NCI-H2029 (cell line): ENCODE results near the gene KCNN3.

Source experiments
- DNase-seq: peaks from one replicate; lab custom pipeline; 2025; lab: John Stamatoyannopoulos, UW

Gene KCNN3

DNA sequence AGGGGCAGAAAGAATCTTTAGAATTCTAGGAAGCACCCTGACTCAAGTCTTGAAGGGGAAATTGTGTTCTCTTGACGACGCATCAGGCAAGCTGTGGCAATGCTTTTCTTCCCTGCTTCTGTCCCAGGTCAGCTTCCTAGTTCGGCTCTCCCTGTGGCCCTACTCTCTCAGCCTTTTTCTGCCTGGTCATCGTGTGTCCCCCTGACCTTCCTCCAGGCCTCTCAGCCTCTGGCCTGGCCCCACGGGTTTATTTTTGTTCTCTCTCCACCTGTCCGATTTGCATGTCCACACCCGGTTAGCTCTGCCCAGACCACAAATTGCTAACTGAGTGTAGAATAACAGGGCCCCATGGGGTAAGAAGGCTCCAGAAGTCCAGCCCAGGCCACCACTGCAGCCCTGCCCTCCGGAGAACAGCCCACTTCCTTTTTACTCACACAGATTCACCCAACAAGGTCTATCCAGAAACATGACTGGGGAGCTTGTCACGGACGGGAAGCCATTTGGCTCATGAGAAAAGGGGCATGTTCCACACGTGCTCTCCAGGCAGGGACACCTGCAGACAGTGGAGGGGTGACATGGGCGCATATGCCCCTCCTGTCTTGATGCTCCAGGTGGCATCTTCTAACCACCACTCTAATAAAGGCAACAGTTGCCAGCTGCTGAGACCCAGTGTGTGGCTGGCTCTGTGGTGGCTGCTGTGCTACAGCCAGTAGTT, 9.8 kb downstream of the KCNN3 start:
- no peak for DNase-seq

GRCh38 chr1:154859786-154860155, 10.3 kb downstream of the KCNN3 start:
- DNase-seq = no peak

- no peak for DNase-seq
Measured at GRCh38 chr1:154859151-154859785, 10.8 kb downstream of the KCNN3 start.

GRCh38 chr1:154857441-154858215, 12.5 kb downstream of the KCNN3 start:
- no peak for DNase-seq

- no peak for DNase-seq
Measured at GRCh38 chr1:154857022-154857421, 13.1 kb downstream of the KCNN3 start.

GRCh38 chr1:154856544-154856943, 13.5 kb downstream of the KCNN3 start:
- no peak for DNase-seq

DNA sequence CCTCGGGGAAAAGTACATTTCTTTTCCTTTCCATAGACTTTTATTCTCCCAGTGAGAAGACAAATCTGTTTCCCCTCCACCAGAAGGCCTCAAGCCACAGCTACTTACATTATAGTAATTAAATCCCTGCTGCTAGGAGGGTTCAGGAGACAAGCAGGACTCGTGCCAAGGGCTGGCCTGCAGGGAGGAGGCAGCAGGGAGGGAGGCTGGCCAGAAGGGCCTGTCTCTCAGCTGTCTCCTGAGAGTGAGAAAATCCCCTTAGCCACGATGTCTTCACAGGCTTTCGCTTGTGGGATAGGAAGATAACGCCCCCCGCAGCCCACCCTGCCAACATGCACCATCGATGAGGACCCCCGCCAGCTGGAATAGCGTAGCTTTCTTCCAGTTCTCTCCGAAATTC, 14.0 kb downstream of the KCNN3 start:
- DNase-seq = no peak

- no peak for DNase-seq
Measured at GRCh38 chr1:154855186-154855851, 14.8 kb downstream of the KCNN3 start.

- no peak for DNase-seq
Measured at GRCh38 chr1:154852845-154853244, 17.2 kb downstream of the KCNN3 start.

GRCh38 chr1:154851392-154852177, 18.5 kb downstream of the KCNN3 start:
- no peak for DNase-seq

DNA sequence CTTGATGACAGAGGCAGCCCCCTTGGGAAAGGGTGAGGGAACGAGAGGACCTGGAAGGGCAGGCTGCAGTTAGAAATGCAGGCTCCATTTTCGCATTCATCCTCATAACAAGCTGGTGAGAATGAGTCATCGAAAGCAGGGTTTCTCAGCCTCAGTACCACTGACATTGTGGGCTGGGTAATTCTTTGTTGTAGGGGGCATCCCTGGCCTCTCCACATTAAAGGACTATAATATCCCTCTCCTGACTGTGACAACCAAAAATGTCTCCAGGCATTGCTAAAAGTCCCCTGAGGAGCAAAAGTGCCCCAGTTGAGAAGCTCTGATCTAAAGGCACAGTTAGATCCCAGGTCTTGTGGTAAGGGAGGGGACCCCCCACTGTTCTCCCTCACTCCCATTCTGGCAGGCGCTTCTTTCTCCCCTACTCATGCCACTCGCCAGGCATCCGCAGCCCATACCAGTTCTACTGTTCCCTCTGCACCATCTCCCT, 20.4 kb downstream of the KCNN3 start:
- no peak for DNase-seq

DNA sequence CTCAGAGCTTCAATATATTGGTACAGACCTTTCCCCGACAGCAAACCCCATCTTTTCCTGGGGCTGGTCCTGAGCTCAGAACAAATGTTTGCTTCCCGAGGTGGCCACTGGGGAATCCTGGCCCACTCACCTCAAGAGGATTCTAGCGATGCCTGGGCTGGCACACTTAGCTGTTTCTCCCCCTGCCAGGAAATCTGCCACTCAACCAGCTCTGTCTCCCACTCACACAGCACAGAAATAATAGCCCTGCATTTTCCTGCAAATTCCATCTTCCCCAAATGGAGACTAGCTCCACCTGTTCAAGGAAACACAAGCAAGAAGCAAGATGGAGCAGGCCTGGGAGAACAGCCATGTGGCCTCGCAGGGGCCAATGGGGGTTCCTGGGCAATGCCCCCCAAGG, 21.1 kb downstream of the KCNN3 start:
- DNase-seq = no peak

DNA sequence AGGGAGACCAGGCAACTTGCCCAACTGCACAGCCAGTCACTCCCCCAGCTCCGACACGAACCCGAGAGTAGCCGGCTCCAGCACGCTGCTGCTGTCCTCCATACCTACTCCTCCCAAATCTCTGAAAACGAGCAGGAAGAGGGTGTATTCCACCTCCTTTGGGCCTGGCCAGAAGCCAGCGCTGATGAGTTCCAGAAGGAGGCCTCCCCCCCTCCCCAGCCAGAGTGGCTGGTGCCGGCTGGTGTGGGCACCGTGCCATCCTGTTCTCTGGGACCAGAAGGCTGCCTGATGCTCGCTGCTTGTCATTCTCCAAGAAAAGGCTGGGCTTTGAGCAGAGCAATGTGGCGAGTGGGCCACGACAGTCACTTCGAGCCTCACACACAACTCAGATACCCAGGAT, 22.2 kb downstream of the KCNN3 start:
- peak; percentile 56 for DNase-seq

DNA sequence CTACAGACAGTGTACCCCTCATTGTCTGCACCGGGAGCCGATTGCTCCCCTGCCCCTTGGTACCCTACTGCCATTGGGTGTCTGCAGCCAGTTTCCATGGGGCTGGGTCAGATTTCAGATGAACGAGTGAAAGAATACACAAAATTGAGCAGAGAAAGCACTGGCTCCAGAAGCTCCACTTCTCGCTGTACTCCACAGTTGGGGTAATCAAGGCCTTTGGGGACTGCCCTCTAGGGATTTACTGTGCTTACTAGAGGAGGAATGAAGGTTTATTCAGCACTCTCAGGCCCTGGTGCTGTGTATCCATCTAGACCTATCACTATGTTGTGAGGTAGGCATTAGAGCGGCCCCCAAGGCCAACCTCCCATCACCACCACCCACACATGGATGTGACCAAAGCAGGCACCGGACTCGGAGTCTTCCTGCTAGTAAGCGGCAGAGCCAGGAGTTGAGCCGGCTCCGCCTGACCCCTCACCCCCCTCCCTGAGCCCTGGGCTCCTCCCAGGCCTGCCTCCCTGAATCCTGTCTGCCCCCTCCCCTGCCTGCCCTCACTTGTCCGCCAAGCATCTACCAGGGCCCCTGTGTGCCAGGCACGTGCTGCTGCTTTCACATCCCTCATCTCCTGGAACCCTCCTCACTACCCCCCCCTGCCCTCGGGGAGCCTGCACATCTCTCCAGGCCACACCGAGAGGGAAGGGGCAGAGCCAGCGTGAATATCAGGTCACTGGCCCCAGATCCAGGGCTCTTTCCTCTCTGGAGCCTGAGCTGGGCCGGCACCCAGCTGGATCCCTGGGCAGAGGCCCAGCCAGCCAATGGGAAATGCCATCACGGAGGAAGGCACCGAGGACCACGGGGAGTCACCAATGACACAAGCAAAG, 23.3 kb downstream of the KCNN3 start:
- DNase-seq = no peak

GRCh38 chr1:154845879-154846278, 24.2 kb downstream of the KCNN3 start:
- no peak for DNase-seq

- DNase-seq = no peak
Measured at GRCh38 chr1:154845174-154845573, 24.9 kb downstream of the KCNN3 start.

DNA sequence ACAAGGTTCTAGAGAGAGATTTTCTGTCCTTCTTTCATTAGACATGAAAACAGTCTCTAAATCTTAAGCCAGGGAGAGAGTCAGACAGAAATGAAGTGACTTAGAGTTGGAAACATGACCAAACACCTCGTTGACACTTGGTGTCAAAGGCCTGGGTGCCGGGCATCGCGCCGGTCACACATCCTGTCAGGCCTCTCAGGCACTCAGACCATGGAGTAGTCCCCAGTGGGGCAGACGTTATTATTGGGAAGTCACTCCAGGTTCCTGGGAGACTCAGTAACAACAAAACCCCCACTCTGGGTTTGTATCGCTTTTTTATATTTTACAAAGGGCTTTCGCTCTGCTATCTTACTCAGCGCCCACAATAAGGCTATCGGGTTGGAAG, 25.8 kb downstream of the KCNN3 start:
- no peak for DNase-seq

DNA sequence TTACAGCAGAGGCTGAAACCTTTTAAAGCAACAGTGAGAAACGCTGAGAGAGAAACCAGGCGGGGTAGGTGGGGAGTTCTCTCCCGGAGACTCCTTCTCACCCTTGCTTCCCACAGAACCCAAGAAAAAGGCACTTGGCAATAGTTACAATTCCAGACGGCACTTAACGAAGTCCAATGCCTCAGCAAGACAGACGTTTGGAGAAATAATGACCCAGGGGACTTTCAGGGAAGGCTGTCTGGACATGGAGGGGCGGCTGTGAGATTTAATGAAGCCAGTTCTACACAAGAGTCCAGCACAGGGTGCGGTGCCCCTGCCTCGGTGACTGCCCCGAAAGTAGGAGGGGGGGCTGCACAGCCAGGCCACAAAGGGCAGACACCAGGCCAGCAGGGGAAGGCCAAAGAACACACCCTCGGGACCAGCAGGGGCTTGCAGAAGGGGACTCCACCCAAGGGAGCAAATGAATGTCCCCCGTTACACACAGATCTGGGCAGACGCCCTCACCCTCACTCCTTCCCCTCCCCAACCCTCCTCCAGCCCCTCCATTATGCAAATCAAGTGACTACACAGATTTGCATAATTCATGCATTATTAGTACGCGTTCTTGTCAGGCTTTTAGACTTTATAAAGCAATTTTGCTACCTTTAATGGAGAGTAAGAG, 26.3 kb downstream of the KCNN3 start:
- DNase-seq = no peak

DNA sequence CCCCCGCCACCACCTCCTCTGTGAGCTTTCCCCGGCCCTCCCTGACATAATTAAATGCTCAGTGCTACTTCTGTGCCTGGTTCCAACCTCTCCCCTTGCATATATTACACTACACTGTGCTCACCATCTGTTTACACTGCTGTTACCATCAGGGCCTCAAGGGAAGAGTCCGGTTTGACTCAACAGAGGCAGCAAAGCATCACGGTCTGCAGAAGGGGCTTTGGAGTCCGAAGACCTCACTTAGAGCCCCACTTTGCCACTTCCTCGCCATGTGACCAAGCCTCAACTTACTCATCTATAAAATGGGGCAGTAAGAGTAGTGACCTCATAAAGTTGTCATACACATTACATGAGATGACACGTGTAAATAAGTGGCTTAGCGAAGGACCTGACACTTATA, 27.4 kb downstream of the KCNN3 start:
- no peak for DNase-seq

DNA sequence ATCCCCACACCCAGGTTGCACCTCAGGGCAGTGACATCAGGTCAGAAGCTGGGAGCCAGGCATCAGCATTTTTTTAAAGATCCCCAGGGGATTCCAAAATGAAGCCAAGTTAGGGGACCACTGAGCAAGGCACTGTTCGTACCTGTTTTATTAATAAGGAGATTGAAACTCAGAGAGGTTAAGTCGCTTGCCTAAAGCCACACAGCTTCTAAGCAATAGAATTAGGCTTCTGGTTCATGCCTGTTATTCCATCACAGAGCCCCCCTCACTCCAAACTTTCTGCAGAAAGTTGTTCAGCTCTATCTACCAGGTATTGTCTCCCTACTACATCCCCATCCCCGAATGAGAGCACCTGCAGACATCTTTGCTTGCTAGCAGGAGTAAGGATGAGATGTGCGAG, 28.7 kb downstream of the KCNN3 start:
- DNase-seq = no peak
